ENCODE results near the gene CACNA1D.

DNA sequence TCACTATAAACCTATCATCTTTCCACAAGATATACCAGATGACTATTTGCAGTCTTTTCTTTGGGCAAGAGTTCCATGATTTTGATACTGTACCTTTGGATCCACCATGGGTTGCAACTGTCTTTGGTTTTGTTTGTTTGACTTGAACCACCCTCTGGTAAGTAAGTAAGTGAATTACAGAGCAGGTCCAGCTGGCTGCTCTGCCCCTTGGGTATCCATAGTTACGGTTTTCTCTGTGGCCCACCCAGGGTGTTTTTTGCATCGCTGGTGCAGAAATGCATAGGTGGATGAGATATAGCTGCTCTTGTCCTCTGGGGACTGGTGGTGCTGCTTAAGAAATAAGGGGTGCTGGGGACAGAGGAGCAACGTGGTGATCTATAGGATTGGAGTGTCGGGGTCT is 318.0 kb downstream of the CACNA1D start:
- no peak for TF ChIP-seq POLR2A (IDR thresholded peaks at IDR 0.05)
- TF ChIP-seq, protein P1, sequence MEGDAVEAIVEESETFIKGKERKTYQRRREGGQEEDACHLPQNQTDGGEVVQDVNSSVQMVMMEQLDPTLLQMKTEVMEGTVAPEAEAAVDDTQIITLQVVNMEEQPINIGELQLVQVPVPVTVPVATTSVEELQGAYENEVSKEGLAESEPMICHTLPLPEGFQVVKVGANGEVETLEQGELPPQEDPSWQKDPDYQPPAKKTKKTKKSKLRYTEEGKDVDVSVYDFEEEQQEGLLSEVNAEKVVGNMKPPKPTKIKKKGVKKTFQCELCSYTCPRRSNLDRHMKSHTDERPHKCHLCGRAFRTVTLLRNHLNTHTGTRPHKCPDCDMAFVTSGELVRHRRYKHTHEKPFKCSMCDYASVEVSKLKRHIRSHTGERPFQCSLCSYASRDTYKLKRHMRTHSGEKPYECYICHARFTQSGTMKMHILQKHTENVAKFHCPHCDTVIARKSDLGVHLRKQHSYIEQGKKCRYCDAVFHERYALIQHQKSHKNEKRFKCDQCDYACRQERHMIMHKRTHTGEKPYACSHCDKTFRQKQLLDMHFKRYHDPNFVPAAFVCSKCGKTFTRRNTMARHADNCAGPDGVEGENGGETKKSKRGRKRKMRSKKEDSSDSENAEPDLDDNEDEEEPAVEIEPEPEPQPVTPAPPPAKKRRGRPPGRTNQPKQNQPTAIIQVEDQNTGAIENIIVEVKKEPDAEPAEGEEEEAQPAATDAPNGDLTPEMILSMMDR (IDR thresholded peaks at IDR 0.05): no peak

Measured in body of pancreas (tissue), 4 donors.